ENCODE results near the gene CHCHD6.

Gene CHCHD6

GRCh38 chr3:126995926-126996512 is 292.0 kb downstream of the CHCHD6 start:
- H3K4me3 ChIP-seq (ENCODE audit: low read depth, low read length) = no peak overlapping the region
- TF ChIP-seq, protein P1, sequence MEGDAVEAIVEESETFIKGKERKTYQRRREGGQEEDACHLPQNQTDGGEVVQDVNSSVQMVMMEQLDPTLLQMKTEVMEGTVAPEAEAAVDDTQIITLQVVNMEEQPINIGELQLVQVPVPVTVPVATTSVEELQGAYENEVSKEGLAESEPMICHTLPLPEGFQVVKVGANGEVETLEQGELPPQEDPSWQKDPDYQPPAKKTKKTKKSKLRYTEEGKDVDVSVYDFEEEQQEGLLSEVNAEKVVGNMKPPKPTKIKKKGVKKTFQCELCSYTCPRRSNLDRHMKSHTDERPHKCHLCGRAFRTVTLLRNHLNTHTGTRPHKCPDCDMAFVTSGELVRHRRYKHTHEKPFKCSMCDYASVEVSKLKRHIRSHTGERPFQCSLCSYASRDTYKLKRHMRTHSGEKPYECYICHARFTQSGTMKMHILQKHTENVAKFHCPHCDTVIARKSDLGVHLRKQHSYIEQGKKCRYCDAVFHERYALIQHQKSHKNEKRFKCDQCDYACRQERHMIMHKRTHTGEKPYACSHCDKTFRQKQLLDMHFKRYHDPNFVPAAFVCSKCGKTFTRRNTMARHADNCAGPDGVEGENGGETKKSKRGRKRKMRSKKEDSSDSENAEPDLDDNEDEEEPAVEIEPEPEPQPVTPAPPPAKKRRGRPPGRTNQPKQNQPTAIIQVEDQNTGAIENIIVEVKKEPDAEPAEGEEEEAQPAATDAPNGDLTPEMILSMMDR (IDR thresholded peaks at IDR 0.05; ENCODE audit: low read depth, low read length) = no peak

DNA sequence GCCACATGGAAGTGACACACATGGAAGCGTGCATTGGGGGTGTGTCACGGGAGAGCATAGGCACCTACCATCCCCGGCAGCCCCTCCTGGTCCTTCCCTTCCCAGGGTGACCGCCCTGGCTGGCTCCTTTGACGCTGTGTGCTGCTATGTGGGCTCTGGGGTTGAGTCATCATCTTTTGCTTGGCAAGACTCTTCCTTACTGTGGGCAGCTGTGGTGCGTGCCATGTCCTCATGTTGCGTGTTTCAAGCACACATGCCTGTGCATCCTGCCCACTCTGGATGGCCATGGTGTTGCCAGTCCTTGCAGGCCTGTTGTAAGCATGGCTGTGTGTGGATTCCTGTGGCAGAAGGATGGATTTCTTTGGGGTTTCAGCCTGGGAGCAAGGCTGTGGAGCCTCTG is 292.9 kb downstream of the CHCHD6 start:
- no peak overlapping the region for H3K4me3 ChIP-seq (ENCODE audit: low read depth, low read length)
- TF ChIP-seq, protein P1 (IDR thresholded peaks at IDR 0.05; ENCODE audit: low read depth, low read length) = no peak

DNA sequence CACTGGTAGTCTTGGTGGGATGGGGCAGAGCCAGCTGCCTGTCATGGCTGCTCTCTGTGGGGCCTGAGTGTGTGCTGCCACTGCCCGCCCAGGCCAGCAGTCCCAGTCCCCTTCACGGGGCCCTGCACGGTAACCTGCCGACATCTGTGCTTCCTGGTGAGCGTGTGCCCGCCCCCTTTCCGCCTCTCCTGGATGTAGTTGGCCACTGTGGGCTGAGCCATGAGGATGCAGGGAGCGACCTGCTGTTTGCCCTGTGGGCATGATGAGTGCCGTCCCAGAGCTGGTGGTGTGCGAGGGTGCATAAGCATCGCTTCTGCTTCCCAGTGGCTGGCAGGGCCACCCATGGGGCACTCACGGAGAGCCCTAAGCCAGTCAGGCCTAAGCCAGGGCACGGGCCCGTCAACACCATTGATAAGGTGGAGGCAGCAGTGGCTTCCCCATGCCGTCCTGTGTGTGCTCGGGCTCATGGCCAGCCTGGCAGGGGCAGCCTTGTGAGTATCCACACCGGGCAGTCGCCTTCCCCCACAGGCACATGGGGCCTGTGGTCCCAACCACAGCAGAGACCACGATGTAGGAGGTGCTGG is 293.5 kb downstream of the CHCHD6 start:
- TF ChIP-seq, protein P1 (IDR thresholded peaks at IDR 0.05; ENCODE audit: low read depth, low read length) = no peak
- H3K4me3 ChIP-seq (ENCODE audit: low read depth, low read length) = no peak overlapping the region

DNA sequence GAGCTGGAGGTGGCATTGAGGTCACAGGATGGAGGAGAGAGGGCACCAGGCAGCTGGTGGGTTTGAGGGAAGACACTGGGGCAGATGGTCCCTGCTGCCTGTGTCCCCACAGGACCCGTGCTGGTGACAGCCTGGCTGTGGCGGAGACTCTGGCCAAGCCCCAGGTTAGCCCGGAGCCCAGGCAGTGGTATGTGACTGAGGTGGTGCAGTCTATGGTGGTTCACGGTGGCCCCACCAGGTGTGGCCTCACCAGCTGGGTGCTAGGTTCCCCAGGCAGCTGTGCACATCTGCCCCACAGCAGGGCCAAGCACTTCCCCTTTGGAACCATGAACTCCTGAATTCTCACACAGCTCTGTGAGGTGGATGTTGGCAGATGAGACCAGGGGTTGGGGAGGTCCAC is 294.3 kb downstream of the CHCHD6 start:
- H3K4me3 ChIP-seq (ENCODE audit: low read depth, low read length) = no peak overlapping the region
- TF ChIP-seq, protein P1 (IDR thresholded peaks at IDR 0.05; ENCODE audit: low read depth, low read length) = no peak

- TF ChIP-seq, protein P1 (IDR thresholded peaks at IDR 0.05; ENCODE audit: low read depth, low read length) = no peak
- no peak overlapping the region for H3K4me3 ChIP-seq (ENCODE audit: low read depth, low read length)
These were observed 294.7 kb downstream of the CHCHD6 start for GRCh38 chr3:126998728-126999127.

DNA sequence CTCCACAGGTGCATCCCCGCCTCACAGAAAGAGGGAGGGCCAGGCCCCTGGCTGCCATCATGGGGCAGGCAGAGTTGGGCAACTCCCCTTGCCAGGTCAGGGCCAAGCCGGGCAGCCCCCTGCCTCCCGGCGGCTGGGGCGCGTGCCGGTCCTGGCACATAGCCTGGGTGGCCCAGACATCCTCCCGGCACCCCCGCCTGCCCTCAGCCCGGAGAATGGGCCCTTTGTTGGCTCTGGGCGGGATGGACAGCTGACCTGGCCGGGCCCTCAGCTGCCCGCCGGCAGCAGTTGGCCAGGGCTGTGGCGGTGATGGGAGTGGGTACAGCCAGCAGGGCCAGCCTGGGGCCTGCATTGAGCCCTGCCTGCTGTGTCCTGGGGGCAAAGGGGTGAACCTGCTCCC is 295.3 kb downstream of the CHCHD6 start:
- TF ChIP-seq, protein P1 (IDR thresholded peaks at IDR 0.05; ENCODE audit: low read depth, low read length) = no peak
- no peak overlapping the region for H3K4me3 ChIP-seq (ENCODE audit: low read depth, low read length)

- no peak overlapping the region for H3K4me3 ChIP-seq (ENCODE audit: low read depth, low read length)
- TF ChIP-seq, protein P1 (IDR thresholded peaks at IDR 0.05; ENCODE audit: low read depth, low read length) = no peak
These were observed 296.1 kb downstream of the CHCHD6 start for GRCh38 chr3:127000119-127000518.

All from WI38 (cell line).